Peyer's patch (tissue), 4 donors: ENCODE measurements around the gene DCAKD. TPM values are rescaled to one million over a fixed set of nuclear protein-coding genes. Genes with fewer than 3 reads are reported as not detected.

ENCODE experiments used
- DNase-seq, 3 donors: peaks; one replicate each; pipeline ENCODE4 v3.0.0-alpha.2; 2017 to 2019
- H3K27ac ChIP-seq, 4 donors: fragments of 200-600 bp; sonication (generic); one replicate each; pipeline ENCODE4 v1.5.1; 2016 to 2019
- H3K27me3 ChIP-seq, 2 donors: fragments of 200-600 bp; sonication (generic); one replicate each; pipeline ENCODE4 v1.5.1; 2019
- H3K36me3 ChIP-seq, 3 donors: fragments of 200-600 bp; sonication (generic); one replicate each; pipeline ENCODE4 v1.5.1; 2016 to 2019
- H3K4me1 ChIP-seq, 4 donors: fragments of 200-600 bp; sonication (generic); one replicate each; pipeline ENCODE4 v1.5.1; 2016 to 2019
- H3K4me3 ChIP-seq, 4 donors: fragments of 200-600 bp; sonication (generic); 1 replicate in 3 of 4; 2 replicates in 1 of 4; pipeline ENCODE4 v1.5.1; 2016 to 2019; ENCODE audit warnings: mild to moderate bottlenecking in 1 of 4
- H3K9me3 ChIP-seq, 4 donors: fragments of 200-600 bp; sonication (generic); one replicate each; pipeline ENCODE4 v1.5.1; 2016 to 2019; ENCODE audit warnings: mild to moderate bottlenecking in 1 of 4
- POLR2A ChIP-seq, 2 donors: fragments of 450-650 bp; IDR thresholded peaks; one replicate each; pipeline ENCODE4 v1.5.1; 2017; ENCODE audit warnings: antibody characterized with exemption in 2 of 2, mild to moderate bottlenecking in 2 of 2, moderate library complexity in 2 of 2
- total RNA-seq, 4 donors: library from RNA; depleted of rRNA; stranded (reverse); fragments of >200 nt; gene quantifications; one replicate each; pipeline ENCODE4 v1.1.0, GENCODE V29; 2016
- TF ChIP-seq, protein P1 (sequence below), 6 experiments: fragments of 450-650 bp in 4 of 6; fragments of 200-600 bp in 2 of 6; sonication (generic) in 1 of 6; IDR thresholded peaks; one replicate each; pipeline ENCODE4 v1.5.1; 2017 to 2019; ENCODE audit warnings: antibody characterized with exemption in 6 of 6, mild to moderate bottlenecking in 3 of 6, moderate library complexity in 1 of 6

The DCAKD gene
- total RNA-seq, 4 donors from 2014 or later: 12.6 to 78.4 (median 23.2) TPM

DNA sequence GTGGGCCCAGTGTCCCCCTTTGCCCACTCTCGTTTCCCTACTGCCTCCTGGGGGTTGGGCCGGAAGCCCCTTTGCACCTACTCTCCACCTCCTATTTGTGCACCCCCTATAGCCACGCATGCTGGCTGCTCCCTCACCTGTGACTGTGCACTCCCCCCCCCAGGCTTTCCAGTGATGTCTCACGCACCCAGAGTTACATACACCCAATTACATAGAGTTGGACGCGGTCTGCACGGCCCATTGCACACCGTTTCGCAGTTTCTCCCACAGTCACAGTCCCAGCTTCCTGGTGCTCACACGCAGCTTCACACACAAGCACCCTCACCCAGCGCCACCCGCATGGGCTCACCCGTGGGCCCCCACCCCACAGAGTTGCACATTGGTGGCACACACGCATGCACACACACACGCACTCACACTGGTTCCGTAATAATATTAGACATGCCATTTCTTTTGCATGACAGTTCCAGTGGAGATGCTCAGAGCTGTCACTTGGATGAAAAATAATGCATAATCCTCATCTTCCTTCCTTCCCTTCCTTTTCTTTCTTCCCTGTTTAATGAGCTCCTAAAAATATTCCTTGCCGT, 61.8 kb downstream of the DCAKD start:
- no peak for TF ChIP-seq POLR2A (IDR thresholded peaks at IDR 0.05)
- TF ChIP-seq, protein P1, sequence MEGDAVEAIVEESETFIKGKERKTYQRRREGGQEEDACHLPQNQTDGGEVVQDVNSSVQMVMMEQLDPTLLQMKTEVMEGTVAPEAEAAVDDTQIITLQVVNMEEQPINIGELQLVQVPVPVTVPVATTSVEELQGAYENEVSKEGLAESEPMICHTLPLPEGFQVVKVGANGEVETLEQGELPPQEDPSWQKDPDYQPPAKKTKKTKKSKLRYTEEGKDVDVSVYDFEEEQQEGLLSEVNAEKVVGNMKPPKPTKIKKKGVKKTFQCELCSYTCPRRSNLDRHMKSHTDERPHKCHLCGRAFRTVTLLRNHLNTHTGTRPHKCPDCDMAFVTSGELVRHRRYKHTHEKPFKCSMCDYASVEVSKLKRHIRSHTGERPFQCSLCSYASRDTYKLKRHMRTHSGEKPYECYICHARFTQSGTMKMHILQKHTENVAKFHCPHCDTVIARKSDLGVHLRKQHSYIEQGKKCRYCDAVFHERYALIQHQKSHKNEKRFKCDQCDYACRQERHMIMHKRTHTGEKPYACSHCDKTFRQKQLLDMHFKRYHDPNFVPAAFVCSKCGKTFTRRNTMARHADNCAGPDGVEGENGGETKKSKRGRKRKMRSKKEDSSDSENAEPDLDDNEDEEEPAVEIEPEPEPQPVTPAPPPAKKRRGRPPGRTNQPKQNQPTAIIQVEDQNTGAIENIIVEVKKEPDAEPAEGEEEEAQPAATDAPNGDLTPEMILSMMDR (IDR thresholded peaks at IDR 0.05): no peak
- H3K9me3 ChIP-seq: no peaks in the 10 kb centered on the region
- H3K36me3 ChIP-seq: no peaks in the 10 kb centered on the region
- H3K27ac ChIP-seq: no peak overlapping the region
- H3K27me3 ChIP-seq: no peaks in the 10 kb centered on the region
- H3K4me3 ChIP-seq: no peak overlapping the region
- H3K4me1 ChIP-seq: peaks cover 0 to 4% (median 0%) of the 10 kb centered on the region in 4 donors
- DNase-seq: no peak

DNA sequence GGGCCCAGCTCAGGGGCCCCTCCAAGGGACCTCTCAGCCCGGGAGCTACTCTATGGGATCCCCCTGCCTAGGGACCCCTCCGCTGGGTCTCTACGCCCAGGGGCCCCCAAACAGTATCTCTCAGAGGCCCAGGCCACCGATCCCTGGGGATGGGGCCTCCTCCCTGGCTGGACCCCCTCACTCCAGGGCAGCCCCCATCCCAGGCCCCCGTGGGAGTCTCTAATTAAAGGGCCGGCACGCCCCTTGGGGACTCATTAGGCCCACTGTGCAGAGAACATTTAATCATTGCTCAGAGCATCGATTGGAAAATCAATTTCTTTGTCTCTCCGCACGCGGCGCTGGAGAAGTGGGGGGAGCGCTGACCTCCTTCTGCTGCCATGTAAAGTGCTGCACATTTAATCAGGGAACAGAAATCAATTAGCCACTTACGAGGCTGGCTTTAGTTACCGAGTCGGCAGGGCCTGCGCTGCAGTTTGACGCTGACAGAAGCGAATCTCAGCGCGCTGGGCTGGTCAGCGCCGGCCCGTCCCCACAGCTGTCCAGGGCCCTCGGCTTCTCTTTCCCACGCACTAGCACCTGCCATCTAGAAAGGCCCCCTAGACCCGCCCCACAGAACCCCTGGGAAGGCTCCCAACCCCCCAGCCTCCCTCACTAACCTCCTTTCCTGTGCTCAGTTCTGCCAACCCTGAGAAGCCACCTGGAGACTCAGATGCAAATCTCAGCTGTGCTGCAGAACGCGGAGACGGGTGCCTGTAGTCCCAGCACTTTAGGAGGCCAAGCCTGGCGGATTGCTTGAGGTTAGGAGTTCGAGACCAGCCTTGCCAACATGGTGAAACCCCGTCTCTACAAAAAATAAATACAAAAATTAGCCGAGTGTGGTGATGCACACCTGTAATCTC, 63.1 kb downstream of the DCAKD start:
- H3K4me3 ChIP-seq: no peak overlapping the region
- no peak overlapping the region for H3K27ac ChIP-seq
- DNase-seq: no peak
- no peak for TF ChIP-seq POLR2A (IDR thresholded peaks at IDR 0.05)
- TF ChIP-seq, protein P1 (IDR thresholded peaks at IDR 0.05): no peak
- no peaks in the 10 kb centered on the region for H3K36me3 ChIP-seq
- H3K9me3 ChIP-seq: no peaks in the 10 kb centered on the region
- H3K27me3 ChIP-seq: no peaks in the 10 kb centered on the region
- peaks cover 0 to 4% (median 0%) of the 10 kb centered on the region in 4 donors for H3K4me1 ChIP-seq

DNA sequence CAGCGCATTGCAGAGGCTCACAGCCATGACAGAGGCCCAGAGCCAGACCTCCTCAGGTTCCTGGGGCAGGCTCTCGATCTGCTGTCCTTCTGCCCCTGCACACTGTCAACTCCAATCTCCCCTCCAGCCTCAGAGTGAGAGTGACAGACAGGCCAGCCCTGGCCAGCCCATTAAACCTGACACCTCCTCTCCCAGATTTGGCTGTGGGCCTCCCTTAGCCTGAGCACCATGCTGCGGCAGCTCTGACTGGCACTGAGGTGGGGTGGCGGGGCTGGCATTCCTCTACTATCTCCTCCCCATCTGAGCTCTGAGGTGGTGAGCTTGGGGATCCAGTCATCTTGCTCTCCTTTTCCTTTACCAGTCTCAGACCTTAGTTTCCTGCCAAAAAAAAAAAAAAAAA, 67.9 kb downstream of the DCAKD start:
- H3K27me3 ChIP-seq: no peaks in the 10 kb centered on the region
- no peak overlapping the region for H3K4me3 ChIP-seq
- TF ChIP-seq, protein P1 (IDR thresholded peaks at IDR 0.05): no peak
- TF ChIP-seq POLR2A (IDR thresholded peaks at IDR 0.05): no peak
- H3K4me1 ChIP-seq: peaks cover 0 to 27% (median 2%) of the 10 kb centered on the region in 4 donors
- DNase-seq: no peak
- no peak overlapping the region for H3K27ac ChIP-seq
- no peaks in the 10 kb centered on the region for H3K36me3 ChIP-seq
- H3K9me3 ChIP-seq: no peaks in the 10 kb centered on the region

DNA sequence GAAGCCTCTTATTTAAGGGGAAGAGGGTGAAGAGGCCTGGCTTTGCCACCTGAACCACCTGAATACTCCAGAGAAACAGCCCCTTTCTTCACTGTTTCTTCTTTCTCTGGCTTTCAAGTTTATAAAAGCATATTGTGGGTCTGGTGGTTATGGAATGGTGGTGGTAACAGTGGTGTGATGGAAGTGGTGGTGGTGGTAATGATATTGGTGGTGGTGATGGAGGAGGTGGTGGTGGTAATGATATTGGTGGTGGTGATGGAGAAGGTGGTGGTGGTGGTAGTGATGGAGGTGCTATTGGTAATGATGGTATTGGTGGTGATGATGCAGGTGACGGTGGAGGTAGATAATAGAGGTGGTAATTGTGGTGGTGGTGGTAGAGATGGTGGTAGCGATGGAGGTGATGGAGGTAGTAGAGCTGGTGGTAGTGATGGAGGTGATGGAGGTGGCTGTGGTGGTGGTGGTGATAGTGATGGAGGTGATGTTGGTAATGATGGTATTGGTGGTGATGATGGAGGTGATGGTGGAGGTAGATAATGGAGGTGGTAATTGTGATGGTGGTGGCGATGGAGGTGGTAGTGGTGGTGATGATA, 69.2 kb downstream of the DCAKD start:
- no peaks in the 10 kb centered on the region for H3K27me3 ChIP-seq
- peaks cover 0 to 41% (median under 1%) of the 10 kb centered on the region in 4 donors for H3K4me1 ChIP-seq
- no peaks in the 10 kb centered on the region for H3K9me3 ChIP-seq
- DNase-seq: no peak
- H3K4me3 ChIP-seq: no peak overlapping the region
- TF ChIP-seq, protein P1 (IDR thresholded peaks at IDR 0.05): no peak
- no peak for TF ChIP-seq POLR2A (IDR thresholded peaks at IDR 0.05)
- H3K36me3 ChIP-seq: no peaks in the 10 kb centered on the region
- H3K27ac ChIP-seq: peak overlapping the region in 3 of 4 donors; percentile 7 to 73 (median 72)

DNA sequence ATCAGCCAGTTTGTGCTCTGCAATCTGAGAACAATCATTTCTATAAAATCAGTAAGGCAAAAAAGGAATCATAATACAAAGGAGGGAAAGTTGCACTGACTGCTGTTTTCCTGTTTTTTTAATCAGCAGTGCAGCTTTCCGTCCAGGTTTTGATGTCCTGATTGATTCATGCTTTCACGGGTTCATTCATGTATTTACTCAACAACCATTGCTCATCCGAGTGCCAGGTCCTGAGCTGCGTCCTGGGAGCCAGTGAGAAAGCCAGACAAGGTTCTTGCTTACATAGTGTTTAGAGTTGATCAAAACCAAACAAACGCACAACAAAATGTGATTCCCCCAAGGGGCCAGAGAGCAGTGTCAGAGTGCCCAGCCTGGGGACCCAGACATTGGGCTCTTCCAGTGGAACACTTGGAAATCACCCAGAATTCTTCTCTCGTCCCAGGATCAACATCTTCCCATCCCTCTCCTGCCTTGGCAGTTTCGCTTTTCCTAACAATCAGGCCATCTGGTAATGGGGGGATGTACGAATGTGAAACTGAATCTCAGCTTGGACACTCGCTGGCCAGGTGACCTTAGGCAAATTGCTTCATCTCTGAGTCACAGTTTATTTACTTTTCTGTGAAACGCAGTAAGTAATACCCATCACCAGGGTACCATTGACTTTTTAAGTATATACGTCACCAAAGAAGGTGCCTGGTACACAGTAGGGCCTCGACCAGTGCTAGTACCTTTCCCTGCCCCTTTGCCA, 70.0 kb downstream of the DCAKD start:
- peaks cover 0 to 45% (median 0%) of the 10 kb centered on the region in 4 donors for H3K4me1 ChIP-seq

More for the DNA sequence above, 70.0 kb downstream of the DCAKD start:
- H3K27ac ChIP-seq: peak overlapping the region; percentile 7 to 73 (median 55)
- DNase-seq: no peak
- H3K4me3 ChIP-seq: peak overlapping the region in 1 of 4 donors; percentile 22
- TF ChIP-seq, protein P1 (IDR thresholded peaks at IDR 0.05): no peak
- no peak for TF ChIP-seq POLR2A (IDR thresholded peaks at IDR 0.05)
- H3K27me3 ChIP-seq: no peaks in the 10 kb centered on the region
- no peaks in the 10 kb centered on the region for H3K36me3 ChIP-seq
- H3K9me3 ChIP-seq: no peaks in the 10 kb centered on the region
